HG02642 (cell line): Measurements from ENCODE around the gene STOX2.

Experiments used
- ATAC-seq: cut with Tn5 transposase; IDR thresholded peaks from one replicate; pipeline ENCODE4 v1.9.1; 2021; ENCODE audit warnings: mild to moderate bottlenecking; ENCODE audit not compliant: unreplicated experiment, poor library complexity

The STOX2 gene, protein sequence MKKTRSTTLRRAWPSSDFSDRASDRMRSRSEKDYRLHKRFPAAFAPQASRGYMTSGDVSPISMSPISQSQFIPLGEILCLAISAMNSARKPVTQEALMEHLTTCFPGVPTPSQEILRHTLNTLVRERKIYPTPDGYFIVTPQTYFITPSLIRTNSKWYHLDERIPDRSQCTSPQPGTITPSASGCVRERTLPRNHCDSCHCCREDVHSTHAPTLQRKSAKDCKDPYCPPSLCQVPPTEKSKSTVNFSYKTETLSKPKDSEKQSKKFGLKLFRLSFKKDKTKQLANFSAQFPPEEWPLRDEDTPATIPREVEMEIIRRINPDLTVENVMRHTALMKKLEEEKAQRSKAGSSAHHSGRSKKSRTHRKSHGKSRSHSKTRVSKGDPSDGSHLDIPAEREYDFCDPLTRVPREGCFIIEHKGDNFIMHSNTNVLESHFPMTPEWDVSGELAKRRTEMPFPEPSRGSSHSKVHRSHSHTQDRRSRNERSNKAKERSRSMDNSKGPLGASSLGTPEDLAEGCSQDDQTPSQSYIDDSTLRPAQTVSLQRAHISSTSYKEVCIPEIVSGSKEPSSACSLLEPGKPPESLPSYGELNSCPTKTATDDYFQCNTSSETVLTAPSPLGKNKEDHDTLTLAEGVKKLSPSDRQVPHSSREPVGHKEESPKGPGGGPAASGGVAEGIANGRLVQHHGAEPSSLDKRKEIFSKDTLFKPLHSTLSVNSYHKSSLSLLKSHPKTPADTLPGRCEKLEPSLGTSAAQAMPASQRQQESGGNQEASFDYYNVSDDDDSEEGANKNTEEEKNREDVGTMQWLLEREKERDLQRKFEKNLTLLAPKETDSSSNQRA (N-terminal part only)

DNA sequence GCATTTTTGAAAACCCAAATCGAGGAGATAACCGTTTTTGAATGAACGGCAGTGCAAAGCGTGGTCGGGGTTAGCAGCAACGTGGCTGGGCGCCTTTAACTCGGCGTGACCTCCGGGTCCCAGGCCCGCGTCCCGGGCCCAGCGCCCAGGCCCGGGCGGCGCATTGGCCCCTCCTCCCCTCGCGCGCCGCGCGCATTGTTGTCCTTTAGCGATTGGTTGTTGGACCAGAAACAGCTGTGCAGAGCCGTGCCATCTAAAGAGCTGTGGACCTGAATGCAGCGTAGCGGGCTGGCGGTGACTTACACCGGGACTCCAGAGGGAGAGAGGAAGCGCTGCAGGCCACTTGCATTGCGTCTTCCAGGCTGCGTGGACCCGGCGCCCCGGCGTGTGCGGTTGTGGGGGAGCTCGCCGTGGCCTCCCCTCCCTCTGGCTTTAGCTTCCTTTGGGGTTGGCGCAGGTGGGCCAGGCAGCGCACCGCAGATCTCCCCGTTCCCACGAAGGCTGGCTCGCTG is at the start of gene STOX2:
Gene STOX2 (plus strand): TSS at position 227 of the 512 bp plus-strand sequence. CDS start 1,484 bp downstream, outside the sequence.
- no peak for ATAC-seq

DNA sequence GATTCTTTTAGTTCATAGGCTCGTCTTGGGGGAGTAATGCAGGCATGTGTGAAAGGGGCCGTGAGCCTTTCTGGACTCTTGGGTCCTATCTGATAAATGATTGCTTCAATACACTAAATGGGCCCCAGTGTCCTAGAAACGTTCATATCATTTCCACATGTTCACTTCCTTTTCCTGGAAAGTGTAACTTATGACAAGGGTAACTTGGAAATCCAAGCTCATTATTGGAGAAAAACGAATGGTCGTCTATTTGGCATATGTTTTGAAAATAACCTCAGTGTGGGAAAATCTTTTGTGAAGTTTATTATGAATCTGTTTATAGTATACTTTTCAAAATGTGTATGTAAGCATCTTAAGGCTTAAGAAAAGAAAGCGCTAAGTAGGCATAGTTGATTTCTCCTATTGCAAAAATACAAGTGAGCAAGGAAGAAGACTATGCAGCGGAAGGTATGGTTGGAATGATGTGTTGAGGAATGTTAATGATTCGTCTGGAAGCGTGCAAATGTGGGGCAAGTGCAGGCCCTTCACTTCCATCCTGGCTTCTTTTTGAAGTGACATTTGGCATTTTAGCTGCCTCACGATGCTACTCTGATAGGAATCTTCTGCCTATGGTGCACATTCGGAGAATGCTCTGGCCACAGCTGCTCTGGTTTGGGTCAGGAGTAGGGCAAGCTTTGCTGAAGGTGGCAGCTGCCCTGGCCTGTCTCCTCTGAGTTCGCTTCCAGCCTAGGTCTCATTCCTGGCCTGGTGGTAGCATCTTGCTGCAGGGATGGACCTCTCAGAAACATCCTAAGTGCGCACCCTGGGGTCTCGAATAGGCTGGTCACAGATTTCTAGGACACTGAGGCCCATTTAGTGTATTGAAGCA is 49.5 kb upstream of the STOX2 start:
- ATAC-seq, result no peak

DNA sequence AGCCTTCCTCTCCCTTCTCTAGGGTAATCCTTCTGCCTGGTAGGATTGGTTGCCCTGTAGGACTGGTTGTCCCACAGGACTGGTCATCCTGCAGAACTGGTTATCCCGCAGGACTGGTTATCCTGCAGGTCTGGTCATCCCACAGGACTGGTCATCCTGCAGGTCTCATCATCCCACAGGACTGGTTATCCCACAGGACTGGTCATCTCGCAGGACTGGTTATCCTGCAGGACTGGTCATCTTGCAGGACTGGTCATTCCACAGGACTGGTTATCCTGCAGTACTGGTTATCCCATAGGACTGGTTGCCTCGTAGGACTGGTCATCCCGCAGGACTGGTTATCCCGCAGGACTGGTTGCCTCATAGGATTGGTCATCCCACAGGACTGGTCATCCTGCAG is 48.1 kb upstream of the STOX2 start:
- ATAC-seq, result no peak

DNA sequence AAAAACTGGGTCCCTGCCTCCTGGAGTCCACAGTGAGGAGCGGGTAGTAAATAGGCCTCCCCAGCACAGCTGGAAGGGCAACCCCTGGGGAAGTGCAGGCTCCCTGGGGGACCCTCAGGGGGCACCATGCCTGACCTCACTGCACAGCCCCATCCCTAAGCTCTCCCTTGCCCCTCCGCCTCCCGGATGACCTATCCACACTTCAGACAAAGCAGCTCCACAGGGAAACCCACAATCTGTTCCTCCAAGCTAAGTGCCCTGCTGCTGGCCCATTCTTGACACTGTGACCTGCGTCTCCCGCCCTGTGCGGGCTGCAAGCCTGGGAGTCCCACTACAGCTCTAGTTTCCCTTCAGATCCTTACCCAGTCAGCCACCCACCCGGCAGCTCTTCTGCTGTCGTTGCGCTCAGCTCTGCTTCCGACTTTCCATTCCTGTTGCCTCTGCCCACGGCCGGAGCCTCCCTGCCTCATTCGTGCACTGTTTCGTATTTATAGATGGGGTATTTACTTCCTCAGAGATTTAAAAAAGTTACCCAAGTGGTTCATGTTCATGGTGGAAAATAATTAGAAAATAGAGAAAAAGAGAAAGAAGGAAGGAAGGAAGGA is 47.0 kb upstream of the STOX2 start:
- ATAC-seq, result no peak

DNA sequence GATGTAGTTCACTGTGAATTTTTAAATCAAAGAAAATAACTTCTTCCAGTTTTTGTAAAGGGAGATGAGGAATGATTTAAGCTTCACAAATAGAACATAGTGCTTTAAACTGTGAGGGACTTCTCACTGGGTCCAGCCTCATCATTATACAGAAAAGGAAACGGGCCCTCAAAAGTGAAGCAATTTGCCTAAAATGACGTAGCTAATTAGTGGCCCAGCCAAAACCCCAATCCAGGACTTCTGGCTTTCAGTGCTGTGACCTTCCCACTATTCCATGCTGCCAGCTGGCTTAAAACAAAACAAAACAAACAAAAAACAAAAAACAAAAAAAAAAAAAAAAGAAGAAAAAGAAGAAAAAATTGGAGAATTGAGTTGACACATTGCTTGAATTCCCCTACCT is 45.0 kb upstream of the STOX2 start:
- ATAC-seq, result no peak

DNA sequence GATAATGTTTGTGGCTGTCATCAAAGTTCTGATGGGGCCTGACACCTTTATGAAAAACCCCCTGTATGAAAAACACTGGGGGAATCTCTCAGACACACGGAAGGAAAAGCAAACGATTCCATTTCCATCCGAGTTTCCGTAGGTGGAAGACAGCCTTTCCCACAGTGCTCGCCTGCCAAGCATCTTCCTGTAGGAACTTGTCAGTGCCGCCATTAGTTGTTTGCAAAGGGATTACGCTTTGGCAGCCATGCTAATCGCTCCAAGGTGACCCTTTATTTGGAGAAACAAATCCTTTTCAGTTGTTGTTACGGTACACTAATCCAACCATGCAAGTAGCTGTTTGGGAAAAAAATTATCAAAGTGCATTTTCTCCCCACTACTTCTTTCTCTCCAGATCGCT is 44.4 kb upstream of the STOX2 start:
- no peak for ATAC-seq

DNA sequence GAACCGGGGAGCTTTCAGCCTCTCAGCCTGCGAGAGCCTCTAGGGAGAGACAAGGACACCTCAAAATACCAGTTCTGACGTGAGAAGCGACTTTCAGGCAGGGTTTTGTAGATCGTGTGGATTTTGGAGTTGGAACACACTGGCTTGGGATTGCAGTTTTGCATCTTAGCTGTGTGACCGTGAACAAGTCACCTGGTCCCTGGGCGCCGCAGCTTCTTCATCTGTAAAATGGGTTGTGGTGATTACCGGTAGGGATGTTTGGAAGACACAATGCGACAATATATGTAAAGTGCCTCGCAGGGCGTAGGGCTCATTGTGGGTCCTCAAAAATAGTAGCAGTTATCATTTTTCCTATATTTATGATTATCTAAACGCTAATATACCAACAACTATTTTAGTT is 43.7 kb upstream of the STOX2 start:
- no peak for ATAC-seq

DNA sequence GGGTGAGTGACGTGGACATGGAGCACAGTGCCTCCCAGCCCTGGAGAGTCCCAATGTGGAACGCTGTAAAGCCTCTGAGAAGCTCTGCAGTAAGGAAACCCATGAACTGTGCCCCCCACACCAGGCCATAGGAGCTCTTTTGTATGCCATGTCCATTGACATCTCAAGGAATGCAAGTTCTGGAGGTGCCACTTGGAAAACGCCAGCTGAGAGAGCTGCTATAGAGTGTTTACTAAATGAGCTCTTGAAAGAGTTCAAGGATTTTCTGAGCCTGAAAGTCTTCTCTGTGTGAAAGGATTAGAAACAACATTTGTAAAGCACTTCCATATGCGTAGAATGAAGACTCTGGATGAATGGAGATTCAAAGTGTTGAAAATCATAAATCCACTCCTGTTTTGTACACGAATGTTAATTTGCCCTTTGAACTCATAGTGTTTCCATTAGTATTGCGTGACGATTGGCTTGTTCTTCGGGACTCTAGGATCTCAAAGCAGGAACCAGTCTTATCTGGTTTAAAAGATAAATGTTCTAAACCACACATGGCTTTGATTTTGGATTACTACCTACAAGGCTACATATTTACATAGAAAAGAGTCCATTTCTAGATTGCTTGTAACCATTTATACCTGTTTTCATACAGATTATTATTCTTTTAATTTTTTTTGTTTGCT is 41.8 kb upstream of the STOX2 start:
- ATAC-seq, result no peak

DNA sequence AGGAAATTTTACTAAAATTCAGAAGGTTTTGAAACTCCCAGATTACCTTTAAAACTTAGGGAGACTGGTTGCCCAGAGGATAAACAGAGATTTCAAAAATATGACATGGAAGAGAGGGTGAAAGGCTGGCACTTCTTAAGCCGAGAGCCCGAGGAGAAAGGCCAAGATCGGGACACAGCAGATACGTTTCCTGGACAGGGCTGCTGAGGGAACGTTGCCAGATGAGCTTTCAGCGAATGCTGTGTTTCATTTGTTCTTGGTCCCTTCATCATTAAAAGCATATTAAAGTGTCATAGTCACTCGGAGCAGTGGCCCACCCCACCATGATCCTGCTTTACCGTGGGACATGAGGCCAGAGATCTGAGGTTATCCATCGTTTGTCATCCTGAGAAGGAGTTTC is 37.9 kb upstream of the STOX2 start:
- ATAC-seq, result no peak

DNA sequence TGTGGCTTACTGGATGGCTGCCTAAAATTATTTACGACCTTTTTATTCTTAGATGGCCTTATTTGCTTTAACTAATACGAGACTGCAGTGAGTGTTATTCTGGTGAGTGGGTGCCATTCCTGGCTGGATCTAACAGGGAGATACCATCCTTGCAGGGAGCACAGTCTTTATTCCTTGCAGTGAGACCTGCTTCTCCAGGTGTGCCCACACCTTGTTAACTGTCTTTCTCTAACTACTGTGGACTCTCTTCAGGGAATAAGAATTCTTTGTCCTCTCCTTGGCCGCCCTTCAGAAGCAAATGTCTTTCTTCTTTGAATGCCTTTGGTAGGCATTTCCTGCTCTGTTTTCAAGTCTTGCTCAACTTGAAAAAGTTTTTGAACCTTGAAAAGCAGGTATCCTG is 34.1 kb upstream of the STOX2 start:
- ATAC-seq, result no peak

DNA sequence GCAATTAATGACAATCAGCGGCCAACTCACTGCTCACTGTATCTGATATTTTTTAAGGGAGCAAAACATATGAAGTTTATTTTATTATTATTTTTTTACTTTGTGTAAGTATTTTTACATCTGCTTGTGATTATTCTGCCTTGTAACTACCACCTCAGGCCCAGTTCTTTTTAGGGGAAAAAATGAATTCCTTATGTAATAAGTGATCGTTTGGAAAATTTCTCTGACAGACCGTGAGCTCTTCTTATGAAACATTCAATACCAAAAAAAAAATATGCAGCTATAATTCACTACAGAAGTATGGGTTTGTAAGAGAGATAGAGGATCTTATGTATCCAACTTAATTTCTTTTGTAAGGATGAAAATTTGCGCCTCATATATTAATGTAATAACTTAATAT is 33.5 kb upstream of the STOX2 start:
- no peak for ATAC-seq

DNA sequence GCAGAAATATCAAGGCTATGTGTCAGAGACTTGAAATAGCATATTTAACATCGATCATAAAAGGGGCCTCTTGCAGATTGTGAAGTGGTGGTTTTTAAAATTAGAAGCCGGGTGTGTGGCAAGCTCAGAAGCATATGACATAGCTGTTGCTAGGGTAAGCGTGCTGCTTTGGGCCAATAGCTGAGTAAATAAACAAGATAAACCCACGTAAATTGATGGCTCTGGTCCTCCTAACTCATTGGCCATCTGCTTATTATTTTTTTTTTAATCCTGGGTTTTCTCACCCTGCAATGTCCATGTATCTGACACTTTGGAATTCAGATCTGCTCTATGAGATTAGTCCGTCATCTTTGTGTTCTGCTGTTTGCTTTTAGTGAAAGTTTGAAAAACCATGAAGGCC is 32.6 kb upstream of the STOX2 start:
- ATAC-seq, result no peak

DNA sequence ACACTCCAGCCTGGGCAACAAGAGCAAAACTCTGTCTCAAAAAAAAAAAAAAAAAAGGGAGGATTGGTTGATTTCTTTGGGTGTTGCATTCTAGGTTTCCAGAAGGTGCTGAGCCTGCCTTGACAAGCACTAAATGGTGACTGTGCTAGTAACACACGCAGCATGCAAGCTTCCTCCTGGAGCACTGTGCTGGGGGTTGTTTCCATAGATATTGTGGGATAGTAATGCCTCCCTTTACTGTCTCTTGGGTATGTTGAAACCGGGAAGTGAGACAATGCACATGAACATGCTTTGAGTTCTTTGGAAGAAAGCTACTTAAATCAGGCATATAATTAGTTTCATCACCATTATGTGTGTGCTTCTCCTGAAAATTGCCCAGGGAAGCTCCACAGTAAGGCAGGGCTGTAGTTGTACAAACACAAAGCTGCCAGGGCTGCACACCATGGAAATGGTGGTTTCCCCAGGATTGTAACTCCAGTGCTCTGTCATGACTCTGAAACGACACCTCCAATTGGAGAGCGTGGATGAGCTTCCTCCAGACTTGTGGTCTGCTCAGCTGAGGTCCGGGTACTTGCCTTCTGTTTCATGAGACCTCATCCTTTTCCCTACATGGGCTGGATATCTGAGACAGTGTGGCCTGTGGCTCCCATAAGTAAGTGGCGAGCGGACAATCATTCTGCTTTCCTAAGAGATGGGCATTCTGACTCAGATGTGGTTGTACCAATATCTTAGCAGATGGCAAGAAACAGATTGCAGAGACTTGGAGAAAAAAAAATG is 31.5 kb upstream of the STOX2 start:
- no peak for ATAC-seq

DNA sequence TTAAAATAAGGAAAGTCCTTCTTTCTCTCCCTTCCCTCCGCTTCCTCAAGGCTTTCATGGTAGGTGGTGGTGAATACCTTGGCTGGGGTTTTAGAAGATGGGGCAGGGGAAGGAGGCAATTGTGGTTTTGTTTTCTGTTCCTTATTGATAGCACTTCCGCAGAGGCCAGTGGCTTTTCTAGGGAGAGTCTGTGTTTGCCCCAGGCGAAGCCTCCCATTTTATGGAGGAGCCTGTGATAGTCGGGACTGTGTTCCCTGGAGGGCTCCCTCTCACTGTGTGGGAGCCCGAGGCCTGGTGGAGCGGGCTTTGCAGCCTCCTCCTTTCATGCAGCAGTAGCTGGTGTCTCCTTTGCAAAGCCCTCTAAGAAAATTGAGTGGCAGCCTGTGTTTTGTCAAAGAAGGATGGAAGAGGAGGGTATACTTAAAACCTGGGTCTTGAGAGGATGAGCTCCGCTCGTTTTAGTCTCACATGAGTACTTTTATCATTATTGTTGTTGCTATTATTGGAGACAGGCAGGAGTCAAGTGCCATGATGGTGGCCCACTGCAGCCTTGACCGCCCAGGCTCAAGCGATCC is 29.8 kb upstream of the STOX2 start:
- no peak for ATAC-seq

DNA sequence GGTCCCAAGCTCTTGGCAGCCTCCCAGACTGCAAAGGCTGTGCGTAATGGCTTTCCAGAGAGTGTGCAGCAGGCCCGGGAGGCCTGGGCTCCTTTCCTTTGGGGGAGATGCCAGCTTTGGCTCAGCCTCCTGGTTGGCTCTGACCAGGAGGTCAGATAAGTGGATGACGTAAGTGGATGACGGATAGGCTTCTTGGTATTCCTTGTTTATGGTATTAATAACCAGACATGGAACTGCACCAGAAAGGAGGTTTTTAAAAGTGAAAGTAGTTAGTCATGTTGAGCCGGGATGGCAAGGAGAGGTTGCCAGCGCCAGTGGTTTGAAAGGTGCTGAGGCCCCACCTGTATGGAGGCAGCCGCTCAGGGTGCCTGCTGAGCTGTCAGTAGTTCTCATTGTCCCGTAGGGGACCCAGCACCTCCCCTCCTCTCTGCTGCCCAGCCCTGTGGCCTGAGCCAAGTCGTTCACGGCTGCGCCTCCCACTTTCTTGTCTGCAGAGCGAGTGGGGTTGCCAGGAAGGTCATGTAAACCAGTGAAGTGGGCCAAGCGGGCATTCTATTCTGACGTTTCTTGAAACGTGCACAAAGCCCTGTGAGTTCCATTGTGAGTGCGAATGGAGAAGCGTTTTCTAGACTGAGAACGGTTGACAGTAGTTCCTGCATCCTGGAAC is 28.7 kb upstream of the STOX2 start:
- no peak for ATAC-seq

DNA sequence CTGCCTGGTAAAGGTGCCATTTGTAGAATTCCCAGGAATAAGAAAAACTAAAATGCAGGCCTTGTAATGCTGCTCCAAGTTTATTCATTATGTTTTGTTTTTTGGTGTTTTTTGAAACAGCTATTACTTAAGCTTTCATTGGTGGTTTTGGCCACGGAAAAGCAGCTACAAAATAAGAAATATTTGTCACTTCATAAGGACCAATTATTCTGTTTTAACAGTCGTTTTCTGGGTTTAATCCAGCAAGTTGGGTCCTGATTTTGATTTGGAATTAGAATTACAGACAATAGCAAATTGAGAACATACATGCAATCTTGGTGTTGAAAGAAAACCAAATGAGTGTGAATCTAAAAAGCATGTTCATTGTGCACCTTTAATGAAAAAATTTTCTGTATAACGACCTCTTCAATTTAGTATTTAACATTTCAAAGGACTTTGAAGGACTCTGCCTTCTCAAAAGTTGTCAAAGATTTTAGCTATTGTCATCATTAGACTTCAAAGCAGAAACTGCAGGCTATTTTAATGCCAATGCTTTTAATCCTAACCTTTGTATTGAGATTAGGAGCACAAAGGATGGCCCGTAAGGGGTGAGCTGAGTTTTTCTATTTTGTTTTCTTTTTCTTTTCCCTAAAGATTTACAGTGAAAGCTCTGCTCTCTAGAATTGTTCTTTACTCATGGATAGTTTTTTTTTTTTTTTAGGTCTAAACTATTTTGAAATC is 26.7 kb upstream of the STOX2 start:
- ATAC-seq, result no peak

DNA sequence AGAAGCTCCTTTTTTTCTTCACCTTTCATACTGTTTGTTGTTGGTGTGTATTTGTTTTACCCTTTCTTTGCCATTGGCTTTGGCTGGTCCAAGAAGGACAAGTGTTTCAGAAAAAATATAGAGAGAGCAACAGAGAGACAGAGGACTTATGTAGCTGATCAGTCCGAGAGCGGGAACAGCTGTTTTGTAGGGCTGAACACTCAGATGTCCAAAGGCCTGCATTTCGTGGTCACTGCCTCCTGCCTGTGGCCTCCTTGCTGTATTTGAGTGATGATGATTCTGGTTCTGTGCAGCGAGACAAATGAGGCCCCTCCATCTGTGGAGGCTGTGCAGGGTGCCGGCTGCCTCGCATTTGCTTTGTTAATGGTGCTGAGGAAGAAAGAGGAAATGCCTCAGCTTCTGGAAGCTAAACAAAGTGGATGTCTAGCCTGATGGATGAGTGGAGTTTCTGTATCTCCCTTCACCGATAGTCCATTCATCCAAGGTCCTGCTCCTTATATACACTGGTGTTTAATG is 19.8 kb upstream of the STOX2 start:
- no peak for ATAC-seq
